Limb (tissue), 2 donors: Measurements from ENCODE around the gene ZCCHC2.

Experiments
- DNase-seq, 2 donors: peaks; one replicate each; pipeline ENCODE4 v3.0.0-alpha.2; 2016; ENCODE audit errors: extremely low spot score in 2 of 2

The ZCCHC2 gene

GRCh38 chr18:62522504-62523254 is at the start of gene ZCCHC2:
Gene ZCCHC2 (plus strand): TSS chr18:62523025. CDS start chr18:62523425, 400 bp downstream.
- DNase-seq = peak; percentile 98 to 100

- no peak for DNase-seq
Measured at GRCh38 chr18:62479574-62479973, 43.3 kb upstream of the ZCCHC2 start.

- no peak for DNase-seq
Measured at GRCh38 chr18:62480927-62481326, 41.9 kb upstream of the ZCCHC2 start.

GRCh38 chr18:62484941-62485340 is 37.9 kb upstream of the ZCCHC2 start:
- DNase-seq = no peak

- no peak for DNase-seq
Measured at GRCh38 chr18:62485684-62486083, 37.1 kb upstream of the ZCCHC2 start.

GRCh38 chr18:62486290-62486964 is 36.4 kb upstream of the ZCCHC2 start:
- DNase-seq = no peak

GRCh38 chr18:62487161-62487560 is 35.7 kb upstream of the ZCCHC2 start:
- DNase-seq = no peak

GRCh38 chr18:62490967-62491695 is 31.7 kb upstream of the ZCCHC2 start:
- DNase-seq = no peak

GRCh38 chr18:62493033-62493862 is 29.6 kb upstream of the ZCCHC2 start:
- DNase-seq = no peak

GRCh38 chr18:62494764-62495163 is 28.1 kb upstream of the ZCCHC2 start:
- no peak for DNase-seq

GRCh38 chr18:62496262-62496661 is 26.6 kb upstream of the ZCCHC2 start:
- DNase-seq = no peak

- DNase-seq = no peak
Measured at GRCh38 chr18:62497190-62497772, 25.5 kb upstream of the ZCCHC2 start.

GRCh38 chr18:62498616-62499262 is 24.1 kb upstream of the ZCCHC2 start:
- DNase-seq = no peak

GRCh38 chr18:62499263-62499650 is 23.6 kb upstream of the ZCCHC2 start:
- no peak for DNase-seq

- DNase-seq = no peak
Measured at GRCh38 chr18:62500174-62500573, 22.7 kb upstream of the ZCCHC2 start.

GRCh38 chr18:62500966-62501591 is 21.7 kb upstream of the ZCCHC2 start:
- no peak for DNase-seq

GRCh38 chr18:62505669-62506494 is 16.9 kb upstream of the ZCCHC2 start:
- no peak for DNase-seq

- DNase-seq = no peak
Measured at GRCh38 chr18:62506495-62507143, 16.2 kb upstream of the ZCCHC2 start.

- no peak for DNase-seq
Measured at GRCh38 chr18:62509779-62510178, 13.0 kb upstream of the ZCCHC2 start.
